Measurements from ENCODE around the gene IGSF9B. TPM values are rescaled to one million over a fixed set of nuclear protein-coding genes. Genes with fewer than 3 reads are reported as not detected.

The IGSF9B gene
- total RNA-seq, 2 experiments from 2014 or later: 0.95 to 2.8 TPM

- no peak for DNase-seq (ENCODE audit: low spot score)
- CTCF ChIA-PET (ENCODE audit: unreplicated experiment): no interaction called here
- Histone ChIP-seq H3K36me3 (ENCODE audit: insufficient read depth, low read length) (no peaks in the 10 kb centered on the region), H3K27ac (ENCODE audit: low read depth, low read length, poor library complexity, severe bottlenecking) (no peak overlapping the region), H2AFZ (ENCODE audit: low read length) (no peak overlapping the region), H3K79me2 (ENCODE audit: insufficient read depth, low read depth, low read length) (no peaks in the 10 kb centered on the region), H3K9me3 (ENCODE audit: low read length) (no peaks in the 10 kb centered on the region), H3K4me3 (ENCODE audit: low read depth, low read length, poor library complexity, severe bottlenecking) (no peak overlapping the region), H4K20me1 (ENCODE audit: insufficient read depth, low read length) (no peaks in the 10 kb centered on the region), H3K4me1 (ENCODE audit: insufficient read depth, low read length, poor library complexity, severe bottlenecking) (no peaks in the 10 kb centered on the region), H3K9me2 (ENCODE audit: insufficient read depth, low read length) (no peaks in the 10 kb centered on the region), H3K4me2 (ENCODE audit: low read length) (no peak overlapping the region)
- BruUV-seq (replicated peaks): no TSS peak
- no peak for TF ChIP-seq EZH2phosphoT487 (IDR thresholded peaks at IDR 0.05; ENCODE audit: borderline replicate concordance, low read depth, low read length)
- TF ChIP-seq CTCF (conservative IDR thresholded peaks at IDR 0.05; ENCODE audit: low read length): no peak
- POLR2A ChIA-PET: no interaction called here
- intact Hi-C loops (cut with micrococcal nuclease; ENCODE audit: unreplicated experiment): no loop called here
These were observed 47.9 kb downstream of the IGSF9B start for GRCh38 chr11:133908827-133909226.

- CTCF ChIA-PET (ENCODE audit: unreplicated experiment): no interaction called here
- POLR2A ChIA-PET: no interaction called here
These were observed 48.9 kb downstream of the IGSF9B start for GRCh38 chr11:133907841-133908241.

GRCh38 chr11:133907216-133907615 is 49.6 kb downstream of the IGSF9B start:
- H3K27ac ChIP-seq (ENCODE audit: low read depth, low read length, poor library complexity, severe bottlenecking): no peak overlapping the region
- H3K9me2 ChIP-seq (ENCODE audit: insufficient read depth, low read length): no peaks in the 10 kb centered on the region
- H3K4me2 ChIP-seq (ENCODE audit: low read length): no peak overlapping the region
- H3K4me3 ChIP-seq (ENCODE audit: low read depth, low read length, poor library complexity, severe bottlenecking): no peak overlapping the region
- TF ChIP-seq CTCF (conservative IDR thresholded peaks at IDR 0.05; ENCODE audit: low read length): no peak
- no peak for TF ChIP-seq EZH2phosphoT487 (IDR thresholded peaks at IDR 0.05; ENCODE audit: borderline replicate concordance, low read depth, low read length)
- no TSS peak for BruUV-seq (replicated peaks)
- H4K20me1 ChIP-seq (ENCODE audit: insufficient read depth, low read length): no peaks in the 10 kb centered on the region
- no peak overlapping the region for H2AFZ ChIP-seq (ENCODE audit: low read length)
- H3K4me1 ChIP-seq (ENCODE audit: insufficient read depth, low read length, poor library complexity, severe bottlenecking): no peaks in the 10 kb centered on the region
- intact Hi-C loops (cut with micrococcal nuclease; ENCODE audit: unreplicated experiment): no loop called here
- POLR2A ChIA-PET: no interaction called here
- H3K9me3 ChIP-seq (ENCODE audit: low read length): no peaks in the 10 kb centered on the region
- H3K79me2 ChIP-seq (ENCODE audit: insufficient read depth, low read depth, low read length): no peaks in the 10 kb centered on the region
- no peaks in the 10 kb centered on the region for H3K36me3 ChIP-seq (ENCODE audit: insufficient read depth, low read length)
- DNase-seq (ENCODE audit: low spot score): no peak
- CTCF ChIA-PET (ENCODE audit: unreplicated experiment): no interaction called here

More at GRCh38 chr11:133907841-133908241, 48.9 kb downstream of the IGSF9B start:
- no peaks in the 10 kb centered on the region for H3K36me3 ChIP-seq (ENCODE audit: insufficient read depth, low read length)
- no peak overlapping the region for H3K27ac ChIP-seq (ENCODE audit: low read depth, low read length, poor library complexity, severe bottlenecking)
- H3K4me1 ChIP-seq (ENCODE audit: insufficient read depth, low read length, poor library complexity, severe bottlenecking): no peaks in the 10 kb centered on the region
- intact Hi-C loops (cut with micrococcal nuclease; ENCODE audit: unreplicated experiment): no loop called here
- no peak overlapping the region for H2AFZ ChIP-seq (ENCODE audit: low read length)
- no peaks in the 10 kb centered on the region for H3K79me2 ChIP-seq (ENCODE audit: insufficient read depth, low read depth, low read length)
- no peaks in the 10 kb centered on the region for H4K20me1 ChIP-seq (ENCODE audit: insufficient read depth, low read length)
- no peak overlapping the region for H3K4me2 ChIP-seq (ENCODE audit: low read length)
- no peak for TF ChIP-seq CTCF (conservative IDR thresholded peaks at IDR 0.05; ENCODE audit: low read length)
- TF ChIP-seq EZH2phosphoT487 (IDR thresholded peaks at IDR 0.05; ENCODE audit: borderline replicate concordance, low read depth, low read length): no peak
- no peak overlapping the region for H3K4me3 ChIP-seq (ENCODE audit: low read depth, low read length, poor library complexity, severe bottlenecking)
- no TSS peak for BruUV-seq (replicated peaks)
- DNase-seq (ENCODE audit: low spot score): no peak
- no peaks in the 10 kb centered on the region for H3K9me3 ChIP-seq (ENCODE audit: low read length)
- H3K9me2 ChIP-seq (ENCODE audit: insufficient read depth, low read length): no peaks in the 10 kb centered on the region
